WTC11 (cell line): ENCODE data around the gene NMUR1. TPM values are rescaled to one million over a fixed set of nuclear protein-coding genes. Genes with fewer than 3 reads are reported as not detected.

Experiments
- ATAC-seq: fragments of 200-7000 bp; cut with Tn5 transposase; 2 replicates; pipeline ENCODE4 v1.10.0; 2021; ENCODE audit warnings: mild to moderate bottlenecking, moderate library complexity
- CTCF ChIA-PET: fragments of 300-600 bp; sonication (Branson Sonifier 250); formaldehyde crosslinking; loops from one replicate; lab custom pipeline; 2021; ENCODE audit warnings: antibody characterized with exemption; lab: Charles Lee
- POLR2A ChIA-PET: fragments of 350-600 bp; sonication (Branson Sonifier 250); formaldehyde crosslinking; loops from one replicate; lab custom pipeline; 2021; ENCODE audit warnings: antibody characterized with exemption; lab: Charles Lee
- DNase-seq: peaks from one replicate; pipeline ENCODE4 v3.0.0; 2021; ENCODE audit warnings: low spot score
- H3K27ac Mint-ChIP-seq: 2 replicates; pipeline ENCODE4 v1.8.0; 2021; ENCODE audit warnings: mixed read lengths
- H3K27me3 Mint-ChIP-seq: 2 replicates; pipeline ENCODE4 v1.8.0; 2021; ENCODE audit warnings: low read depth, mild to moderate bottlenecking, moderate library complexity, mixed read lengths
- H3K36me3 Mint-ChIP-seq: 2 replicates; pipeline ENCODE4 v1.8.0; 2021; ENCODE audit warnings: mixed read lengths
- H3K4me1 Mint-ChIP-seq: 2 replicates; pipeline ENCODE4 v1.8.0; 2022; ENCODE audit warnings: mixed read lengths
- H3K4me3 Mint-ChIP-seq: 2 replicates; pipeline ENCODE4 v1.8.0; 2021; ENCODE audit warnings: mild to moderate bottlenecking, moderate library complexity, mixed read lengths
- H3K9me3 Mint-ChIP-seq: 2 replicates; pipeline ENCODE4 v1.8.0; 2021; ENCODE audit warnings: mixed read lengths
- AR ChIP-seq: fragments of 250-450 bp; sonication (Bioruptor Pico); IDR thresholded peaks from 2 replicates; pipeline ENCODE4 v1.9.0; 2021; ENCODE audit warnings: mild to moderate bottlenecking
- ARID4B ChIP-seq: sonication (generic); formaldehyde crosslinking; IDR thresholded peaks from 2 replicates; pipeline ENCODE4 v1.8.0; 2023; ENCODE audit warnings: missing genetic modification reagents, mild to moderate bottlenecking, borderline replicate concordance
- E2F4 ChIP-seq: sonication (generic); formaldehyde crosslinking; IDR thresholded peaks from 2 replicates; pipeline ENCODE4 v1.8.1; 2022; ENCODE audit warnings: low read depth, mild to moderate bottlenecking, moderate library complexity, missing genetic modification reagents, borderline replicate concordance
- EMX1 ChIP-seq: fragments of 250-450 bp; sonication (Bioruptor Pico); IDR thresholded peaks from 2 replicates; pipeline ENCODE4 v1.8.0; 2021; ENCODE audit warnings: mild to moderate bottlenecking
- FOXP4 ChIP-seq: sonication (generic); formaldehyde crosslinking; IDR thresholded peaks from 2 replicates; pipeline ENCODE4 v1.8.0; 2022; ENCODE audit warnings: mild to moderate bottlenecking, missing genetic modification reagents
- GTF2I ChIP-seq: fragments of 250-450 bp; sonication (Bioruptor Pico); conservative IDR thresholded peaks from 2 replicates; pipeline ENCODE4 v1.4.0; 2021; ENCODE audit warnings: mild to moderate bottlenecking
- JAZF1 ChIP-seq: fragments of 250-450 bp; sonication (Bioruptor Pico); IDR thresholded peaks from 2 replicates; pipeline ENCODE4 v1.9.0; 2021; ENCODE audit warnings: moderate library complexity, mild to moderate bottlenecking, inconsistent platforms
- MXD4 ChIP-seq: fragments of 250-450 bp; sonication (Bioruptor Pico); IDR thresholded peaks from 2 replicates; pipeline ENCODE4 v1.8.0; 2021; ENCODE audit warnings: mild to moderate bottlenecking, moderate library complexity, borderline replicate concordance
- MYBL2 ChIP-seq: sonication (generic); formaldehyde crosslinking; IDR thresholded peaks from 2 replicates; pipeline ENCODE4 v1.8.1; 2023; ENCODE audit warnings: mild to moderate bottlenecking, moderate library complexity, missing genetic modification reagents
- NFE2L1 ChIP-seq: sonication (generic); formaldehyde crosslinking; IDR thresholded peaks from 2 replicates; pipeline ENCODE4 v1.8.1; 2023; ENCODE audit warnings: missing genetic modification reagents
- RELA ChIP-seq: sonication (generic); formaldehyde crosslinking; IDR thresholded peaks from 2 replicates; pipeline ENCODE4 v1.8.1; 2022; ENCODE audit warnings: missing genetic modification reagents, mild to moderate bottlenecking, borderline replicate concordance
- TEAD4 ChIP-seq: sonication (generic); formaldehyde crosslinking; IDR thresholded peaks from 2 replicates; pipeline ENCODE4 v1.8.0; 2022; ENCODE audit warnings: mild to moderate bottlenecking, missing genetic modification reagents
- USF1 ChIP-seq: sonication (generic); formaldehyde crosslinking; IDR thresholded peaks from 2 replicates; pipeline ENCODE4 v1.8.0; 2022; ENCODE audit warnings: mild to moderate bottlenecking, missing genetic modification reagents
- ZBTB43 ChIP-seq: sonication (generic); formaldehyde crosslinking; IDR thresholded peaks from 2 replicates; pipeline ENCODE4 v1.8.1; 2023; ENCODE audit warnings: mild to moderate bottlenecking, missing genetic modification reagents
- ZNF121 ChIP-seq: sonication (generic); formaldehyde crosslinking; IDR thresholded peaks from 2 replicates; pipeline ENCODE4 v1.8.0; 2023; ENCODE audit warnings: missing genetic modification reagents
- total RNA-seq: library from RNA; stranded (reverse); gene quantifications from 3 replicates; pipeline ENCODE4 v1.2.3, GENCODE V29; 2021

NMUR1 gene
- total RNA-seq, 1 experiment from 2014 or later = 0.42 TPM

GRCh38 chr2:231519975-231520555, 10.2 kb downstream of the NMUR1 start:
- TF ChIP-seq E2F4 (no peak), FOXP4 (CRISPR knock-in tag) (no peak), ZNF121 (CRISPR knock-in tag) (no peak), USF1 (no peak), MXD4 (CRISPR knock-in tag) (no peak), EMX1 (no peak), AR (CRISPR knock-in tag) (no peak), TEAD4 (CRISPR knock-in tag) (no peak), MYBL2 (no peak), JAZF1 (CRISPR knock-in tag) (no peak)
- no peak overlapping the region for H3K27ac Mint-ChIP-seq
- no peak for DNase-seq
- ATAC-seq = no peak
- H3K27me3 Mint-ChIP-seq = peaks cover 7% of the 10 kb centered on the region
- H3K4me3 Mint-ChIP-seq = no peak overlapping the region
- CTCF ChIA-PET = interaction anchor here (1.2 kb wide), 1 partner anchor 155 kb away, joined by 3 read pairs; no protein-coding TSS in a partner anchor
- POLR2A ChIA-PET = no interaction called here
- H3K36me3 Mint-ChIP-seq = no peaks in the 10 kb centered on the region
- H3K9me3 Mint-ChIP-seq = no peaks in the 10 kb centered on the region
- peaks cover 9% of the 10 kb centered on the region for H3K4me1 Mint-ChIP-seq

- H3K4me3 Mint-ChIP-seq = no peak overlapping the region
- TF ChIP-seq GTF2I (CRISPR knock-in tag) = no peak
- TF ChIP-seq ARID4B (CRISPR knock-in tag) = no peak
- TF ChIP-seq ZBTB43 (CRISPR knock-in tag) = no peak
- no peak for TF ChIP-seq NFE2L1
- TF ChIP-seq RELA = no peak
- TF ChIP-seq, all 79 proteins: peak for 0
- ChIA-PET POLR2A (no interaction called here), CTCF (interaction anchor here (1.6 kb wide), 1 partner anchor 36 kb away, joined by 6 read pairs; no protein-coding TSS in a partner anchor)
- ATAC-seq (no peak), DNase-seq (no peak)
- H3K27me3 Mint-ChIP-seq = peaks cover 11% of the 10 kb centered on the region
- no peak overlapping the region for H3K27ac Mint-ChIP-seq
- no peaks in the 10 kb centered on the region for H3K9me3 Mint-ChIP-seq
- H3K36me3 Mint-ChIP-seq = no peaks in the 10 kb centered on the region
- H3K4me1 Mint-ChIP-seq = peaks cover 17% of the 10 kb centered on the region
These were observed 11.5 kb downstream of the NMUR1 start for GRCh38 chr2:231518771-231519170.
